Karpas-422 (cell line): Measurements from ENCODE around the gene AGTR1. TPM values are rescaled to one million over a fixed set of nuclear protein-coding genes. Genes with fewer than 3 reads are reported as not detected.
"Not testable (repeated sequence)": the region's sequence is repeated elsewhere in the genome, so short reads cannot be mapped to it uniquely, and the experiment has no call there.

Source experiments
- DNase-seq: peaks from one replicate; pipeline ENCODE4 v3.0.0-alpha.2; 2015
- H2AFZ ChIP-seq: fragments of 200-600 bp; sonication (generic); 2 replicates; pipeline ENCODE4 v1.6.1; 2014; ENCODE audit warnings: antibody characterized with exemption, low read length, mixed read lengths
- H3K27ac ChIP-seq: fragments of 200-600 bp; sonication (generic); 2 replicates; pipeline ENCODE4 v1.5.1; 2014; ENCODE audit warnings: mild to moderate bottlenecking, low read length, moderate library complexity
- H3K27me3 ChIP-seq: fragments of 200-600 bp; sonication (generic); 2 replicates; pipeline ENCODE4 v1.6.1; 2014; ENCODE audit warnings: low read length, mixed read lengths
- H3K36me3 ChIP-seq: fragments of 200-600 bp; sonication (generic); 2 replicates; pipeline ENCODE4 v1.6.1; 2014; ENCODE audit warnings: low read length, mixed read lengths; ENCODE audit not compliant: insufficient read depth
- H3K4me1 ChIP-seq: fragments of 200-600 bp; sonication (generic); 2 replicates; pipeline ENCODE4 v1.6.1; 2014; ENCODE audit warnings: mild to moderate bottlenecking, low read length, mixed read lengths
- H3K4me2 ChIP-seq: fragments of 200-600 bp; sonication (generic); 2 replicates; pipeline ENCODE4 v1.6.1; 2014; ENCODE audit warnings: low read length, low read depth, mild to moderate bottlenecking; ENCODE audit not compliant: poor library complexity, severe bottlenecking
- H3K4me3 ChIP-seq: fragments of 200-600 bp; sonication (generic); 2 replicates; pipeline ENCODE4 v1.5.1; 2014; ENCODE audit warnings: mild to moderate bottlenecking, antibody characterized with exemption, low read length, mixed read lengths
- H3K79me2 ChIP-seq: fragments of 200-600 bp; sonication (generic); 2 replicates; pipeline ENCODE4 v1.6.1; 2014; ENCODE audit warnings: mild to moderate bottlenecking, low read length, mixed read lengths
- H3K9ac ChIP-seq: fragments of 200-600 bp; sonication (generic); 2 replicates; pipeline ENCODE4 v1.6.0; 2014; ENCODE audit warnings: low read length
- H3K9me2 ChIP-seq: fragments of 200-600 bp; sonication (generic), shearing (Covaris generic); replicated peaks from 2 replicates; pipeline ENCODE4 v1.6.0; 2014; ENCODE audit warnings: mild to moderate bottlenecking, low read length, moderate library complexity; ENCODE audit not compliant: insufficient read depth
- H3K9me3 ChIP-seq: fragments of 300-700, 200-600 bp; sonication (generic); 2 replicates; pipeline ENCODE4 v1.6.1; 2014; ENCODE audit warnings: low read length, mixed read lengths
- H4K20me1 ChIP-seq: fragments of 200-600 bp; sonication (generic); 2 replicates; pipeline ENCODE4 v1.6.1; 2014; ENCODE audit warnings: mild to moderate bottlenecking, antibody characterized with exemption, low read length, low read depth; ENCODE audit not compliant: insufficient read depth
- total RNA-seq: library from RNA; depleted of rRNA; stranded (reverse); fragments of >200 nt; shearing (Covaris generic); gene quantifications from 2 replicates; pipeline ENCODE4 v1.2.3, GENCODE V29; 2014; ENCODE audit warnings: low replicate concordance

Gene AGTR1
- total RNA-seq, 1 experiment from 2014 or later: not detected

DNA sequence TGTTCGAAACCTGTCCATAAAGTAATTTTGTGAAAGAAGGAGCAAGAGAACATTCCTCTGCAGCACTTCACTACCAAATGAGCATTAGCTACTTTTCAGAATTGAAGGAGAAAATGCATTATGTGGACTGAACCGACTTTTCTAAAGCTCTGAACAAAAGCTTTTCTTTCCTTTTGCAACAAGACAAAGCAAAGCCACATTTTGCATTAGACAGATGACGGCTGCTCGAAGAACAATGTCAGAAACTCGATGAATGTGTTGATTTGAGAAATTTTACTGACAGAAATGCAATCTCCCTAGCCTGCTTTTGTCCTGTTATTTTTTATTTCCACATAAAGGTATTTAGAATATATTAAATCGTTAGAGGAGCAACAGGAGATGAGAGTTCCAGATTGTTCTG lies 44.4 kb downstream of the AGTR1 start:
- H3K4me2 ChIP-seq: no peak overlapping the region
- no peak overlapping the region for H3K27ac ChIP-seq
- H3K27me3 ChIP-seq: no peaks in the 10 kb centered on the region
- no peak overlapping the region for H2AFZ ChIP-seq
- H3K9me2 ChIP-seq: no peaks in the 10 kb centered on the region
- H3K36me3 ChIP-seq: no peaks in the 10 kb centered on the region
- H3K4me3 ChIP-seq: no peak overlapping the region
- no peaks in the 10 kb centered on the region for H3K9me3 ChIP-seq
- H3K4me1 ChIP-seq: no peaks in the 10 kb centered on the region
- no peak overlapping the region for H3K9ac ChIP-seq
- DNase-seq: no peak
- H3K79me2 ChIP-seq: no peaks in the 10 kb centered on the region
- H4K20me1 ChIP-seq: no peaks in the 10 kb centered on the region

GRCh38 chr3:148746053-148746452 lies 48.4 kb downstream of the AGTR1 start:
- Histone ChIP-seq H2AFZ (no peak overlapping the region), H3K27me3 (no peaks in the 10 kb centered on the region), H3K9me2 (no peaks in the 10 kb centered on the region), H3K4me2 (no peak overlapping the region), H3K27ac (no peak overlapping the region), H3K9me3 (no peaks in the 10 kb centered on the region), H3K36me3 (no peaks in the 10 kb centered on the region), H3K79me2 (no peaks in the 10 kb centered on the region), H3K4me1 (no peaks in the 10 kb centered on the region), H3K9ac (no peak overlapping the region), H3K4me3 (no peak overlapping the region), H4K20me1 (no peaks in the 10 kb centered on the region)
- DNase-seq: no peak

- Histone ChIP-seq H3K9ac (no peak overlapping the region), H2AFZ (no peak overlapping the region), H3K4me1 (no peaks in the 10 kb centered on the region), H4K20me1 (no peaks in the 10 kb centered on the region), H3K9me2 (no peaks in the 10 kb centered on the region), H3K4me2 (no peak overlapping the region), H3K4me3 (no peak overlapping the region), H3K27me3 (no peaks in the 10 kb centered on the region), H3K79me2 (no peaks in the 10 kb centered on the region), H3K27ac (no peak overlapping the region), H3K36me3 (no peaks in the 10 kb centered on the region), H3K9me3 (no peaks in the 10 kb centered on the region)
- no peak for DNase-seq
These were observed 50.6 kb downstream of the AGTR1 start for GRCh38 chr3:148748283-148748682.

GRCh38 chr3:148750296-148750695 lies 52.6 kb downstream of the AGTR1 start:
- Histone ChIP-seq H3K79me2 (no peaks in the 10 kb centered on the region), H4K20me1 (no peaks in the 10 kb centered on the region), H3K9me2 (no peaks in the 10 kb centered on the region), H3K4me3 (no peak overlapping the region), H3K27ac (no peak overlapping the region), H2AFZ (no peak overlapping the region), H3K4me2 (no peak overlapping the region), H3K9ac (no peak overlapping the region), H3K27me3 (no peaks in the 10 kb centered on the region), H3K36me3 (no peaks in the 10 kb centered on the region), H3K9me3 (no peaks in the 10 kb centered on the region), H3K4me1 (no peaks in the 10 kb centered on the region)
- no peak for DNase-seq

DNA sequence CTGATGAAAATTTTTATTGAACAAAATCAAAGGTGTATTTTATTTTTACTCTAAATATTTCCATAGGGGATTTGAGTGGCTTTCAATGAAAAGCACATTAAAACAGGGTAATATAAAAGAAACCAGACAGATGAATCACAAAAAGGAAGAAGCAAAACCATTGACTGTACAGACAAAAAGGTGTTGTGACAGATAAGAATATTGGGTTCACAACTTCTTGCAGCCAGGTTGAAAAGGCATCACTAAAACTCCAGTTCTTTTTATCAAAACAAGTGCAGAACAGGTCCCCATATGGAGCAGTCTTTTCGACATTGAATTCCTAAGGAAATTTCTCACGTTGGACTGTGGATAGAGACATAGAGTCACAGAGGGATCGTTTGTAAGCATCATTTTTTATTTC lies 53.8 kb downstream of the AGTR1 start:
- DNase-seq: no peak
- no peaks in the 10 kb centered on the region for H3K9me2 ChIP-seq
- no peaks in the 10 kb centered on the region for H3K4me1 ChIP-seq
- no peak overlapping the region for H3K4me3 ChIP-seq
- H3K4me2 ChIP-seq: no peak overlapping the region
- no peaks in the 10 kb centered on the region for H3K36me3 ChIP-seq
- no peak overlapping the region for H2AFZ ChIP-seq
- H3K27me3 ChIP-seq: no peaks in the 10 kb centered on the region
- no peaks in the 10 kb centered on the region for H3K79me2 ChIP-seq
- H3K9me3 ChIP-seq: no peaks in the 10 kb centered on the region
- no peak overlapping the region for H3K27ac ChIP-seq
- no peaks in the 10 kb centered on the region for H4K20me1 ChIP-seq
- H3K9ac ChIP-seq: no peak overlapping the region

GRCh38 chr3:148753385-148753784 lies 55.7 kb downstream of the AGTR1 start:
- not testable (repeated sequence) for H3K9me3 ChIP-seq, H3K4me1 ChIP-seq, H3K27me3 ChIP-seq, H3K4me2 ChIP-seq, DNase-seq, H3K9me2 ChIP-seq, H4K20me1 ChIP-seq, H3K27ac ChIP-seq, H3K79me2 ChIP-seq, H2AFZ ChIP-seq, H3K4me3 ChIP-seq, H3K36me3 ChIP-seq, H3K9ac ChIP-seq

DNA sequence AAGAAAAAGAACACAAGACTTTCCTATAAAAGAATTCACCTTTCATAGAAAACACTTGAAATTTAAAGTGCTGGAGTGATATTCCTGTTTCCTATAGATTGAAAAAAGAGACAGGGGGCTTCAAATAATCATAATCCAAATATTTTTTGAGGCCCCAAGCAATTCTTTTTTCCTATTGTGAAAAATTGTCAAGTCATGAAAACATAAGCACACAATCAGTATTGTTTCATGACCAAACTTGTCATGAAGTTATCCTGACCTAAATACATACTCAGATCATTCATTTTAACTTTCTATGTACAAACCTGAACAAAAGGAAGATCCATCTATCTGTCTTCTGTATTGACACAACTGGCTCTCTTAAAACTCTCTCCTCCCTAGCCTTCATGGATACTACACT lies 57.9 kb downstream of the AGTR1 start:
- H3K27me3 ChIP-seq: no peaks in the 10 kb centered on the region
- H4K20me1 ChIP-seq: no peaks in the 10 kb centered on the region
- no peak overlapping the region for H3K9ac ChIP-seq
- H3K27ac ChIP-seq: no peak overlapping the region
- H3K4me2 ChIP-seq: no peak overlapping the region
- no peak for DNase-seq
- no peaks in the 10 kb centered on the region for H3K9me2 ChIP-seq
- H3K9me3 ChIP-seq: no peaks in the 10 kb centered on the region
- no peaks in the 10 kb centered on the region for H3K36me3 ChIP-seq
- no peak overlapping the region for H2AFZ ChIP-seq
- no peaks in the 10 kb centered on the region for H3K79me2 ChIP-seq
- no peaks in the 10 kb centered on the region for H3K4me1 ChIP-seq
- no peak overlapping the region for H3K4me3 ChIP-seq

GRCh38 chr3:148756311-148756710 lies 58.6 kb downstream of the AGTR1 start:
- Histone ChIP-seq H2AFZ (no peak overlapping the region), H3K4me2 (no peak overlapping the region), H3K27ac (no peak overlapping the region), H3K27me3 (no peaks in the 10 kb centered on the region), H3K9ac (no peak overlapping the region), H3K9me3 (no peaks in the 10 kb centered on the region), H3K4me3 (no peak overlapping the region), H3K79me2 (no peaks in the 10 kb centered on the region), H3K36me3 (no peaks in the 10 kb centered on the region), H3K9me2 (no peaks in the 10 kb centered on the region), H4K20me1 (no peaks in the 10 kb centered on the region), H3K4me1 (no peaks in the 10 kb centered on the region)
- DNase-seq: no peak
